ENCODE results near the gene ABCC8. TPM values are rescaled to one million over a fixed set of nuclear protein-coding genes. Genes with fewer than 3 reads are reported as not detected.

The ABCC8 gene
- total RNA-seq, 2 donors from 2014 or later, result not detected

- no peaks in the 10 kb centered on the region for H3K9me3 ChIP-seq (ENCODE audit: control insufficient read depth, low read length, poor library complexity, severe bottlenecking)
- Mint-ChIP-seq H3K4me3 (peak overlapping the region; percentile 94), H3K36me3 (ENCODE audit: low read depth) (no peaks in the 10 kb centered on the region), H3K4me1 (peaks cover 27% of the 10 kb centered on the region), H3K27me3 (no peaks in the 10 kb centered on the region), H3K27ac (peak overlapping the region; percentile 90)
- no peak for DNase-seq
- no peak for ATAC-seq
These were observed 126.0 kb downstream of the ABCC8 start for GRCh38 chr11:17350455-17351171.

GRCh38 chr11:17347676-17348075 lies 129.0 kb downstream of the ABCC8 start:
- H3K9me3 ChIP-seq (ENCODE audit: control insufficient read depth, low read length, poor library complexity, severe bottlenecking), result no peaks in the 10 kb centered on the region
- Mint-ChIP-seq H3K27ac (no peak overlapping the region), H3K36me3 (ENCODE audit: low read depth) (peaks cover 2% of the 10 kb centered on the region), H3K4me3 (no peak overlapping the region), H3K27me3 (no peaks in the 10 kb centered on the region), H3K4me1 (peaks cover 15% of the 10 kb centered on the region)
- ATAC-seq (no peak), DNase-seq (no peak)

GRCh38 chr11:17343907-17344306 lies 132.7 kb downstream of the ABCC8 start:
- DNase-seq (no peak), ATAC-seq (no peak)
- Mint-ChIP-seq H3K36me3 (ENCODE audit: low read depth) (peaks cover 2% of the 10 kb centered on the region), H3K27ac (no peak overlapping the region), H3K4me3 (no peak overlapping the region), H3K27me3 (no peaks in the 10 kb centered on the region), H3K4me1 (no peaks in the 10 kb centered on the region)
- no peaks in the 10 kb centered on the region for H3K9me3 ChIP-seq (ENCODE audit: control insufficient read depth, low read length, poor library complexity, severe bottlenecking)

- no peaks in the 10 kb centered on the region for H3K9me3 ChIP-seq (ENCODE audit: control insufficient read depth, low read length, poor library complexity, severe bottlenecking)
- Mint-ChIP-seq H3K27ac (peak overlapping the region; percentile 30), H3K4me3 (no peak overlapping the region), H3K4me1 (no peaks in the 10 kb centered on the region), H3K27me3 (no peaks in the 10 kb centered on the region), H3K36me3 (ENCODE audit: low read depth) (peaks cover 2% of the 10 kb centered on the region)
- no peak for DNase-seq
- ATAC-seq, result no peak
These were observed 133.4 kb downstream of the ABCC8 start for GRCh38 chr11:17343257-17343656.

Other genes with a start within 250 kb of the ABCC8 start
- gene NUCB2, start 200.1 kb downstream of the ABCC8 start, total RNA-seq, result 10 to 100 TPM; 29.5 to 33.6 TPM
- 1 to 10 TPM; 3.1 to 4.1 TPM for gene NCR3LG1, start 125.0 kb downstream of the ABCC8 start, total RNA-seq
- gene KCNJ11, start 88.2 kb downstream of the ABCC8 start, total RNA-seq, result under 1 TPM; 0.26 to 0.70 TPM
- not detected for gene USH1C, start 67.6 kb upstream of the ABCC8 start, total RNA-seq
- gene OTOG, start 70.4 kb upstream of the ABCC8 start, total RNA-seq, result not detected
- not detected for gene MYOD1, start 242.7 kb upstream of the ABCC8 start, total RNA-seq

Measured in T-helper 17 cell (primary cell).